Brain microvascular endothelial cell (primary cell): ENCODE results near the gene AFM.
"Not testable (repeated sequence)": the region's sequence is repeated elsewhere in the genome, so short reads cannot be mapped to it uniquely, and the experiment has no call there.

Experiments used
- DNase-seq: peaks from one replicate; pipeline ENCODE4 v3.0.0-alpha.2; 2020
- H3K27ac ChIP-seq: fragments of 250-450 bp; sonication (Bioruptor Pico); 2 replicates; pipeline ENCODE4 v1.5.1; 2020; ENCODE audit warnings: mild to moderate bottlenecking, moderate library complexity
- H3K27me3 ChIP-seq: fragments of 250-450 bp; sonication (Bioruptor Pico); replicated peaks from 2 replicates; pipeline ENCODE4 v1.5.1; 2020; ENCODE audit warnings: mild to moderate bottlenecking
- H3K36me3 ChIP-seq: fragments of 250-450 bp; sonication (Bioruptor Pico); replicated peaks from 2 replicates; pipeline ENCODE4 v1.5.1; 2020; ENCODE audit warnings: mild to moderate bottlenecking
- H3K4me3 ChIP-seq: 2 replicates; pipeline ENCODE4 v1.5.1; 2011; ENCODE audit warnings: low read depth, mild to moderate bottlenecking, control low read depth, low read length, moderate library complexity
- in situ Hi-C: cut with HindIII; loops from 2 replicates; pipeline ENCODE4 v1.10.0; 2017; ENCODE audit warnings: low sequenced_read_pairs, low pct_ligation_motif_present
- TF ChIP-seq, protein P1 (sequence below): IDR thresholded peaks from 2 replicates; pipeline ENCODE4 v1.5.1; 2011; ENCODE audit warnings: low read depth, mild to moderate bottlenecking, moderate library complexity, low read length, control low read depth, inconsistent platforms; ENCODE audit errors: missing control alignments

Gene AFM

DNA sequence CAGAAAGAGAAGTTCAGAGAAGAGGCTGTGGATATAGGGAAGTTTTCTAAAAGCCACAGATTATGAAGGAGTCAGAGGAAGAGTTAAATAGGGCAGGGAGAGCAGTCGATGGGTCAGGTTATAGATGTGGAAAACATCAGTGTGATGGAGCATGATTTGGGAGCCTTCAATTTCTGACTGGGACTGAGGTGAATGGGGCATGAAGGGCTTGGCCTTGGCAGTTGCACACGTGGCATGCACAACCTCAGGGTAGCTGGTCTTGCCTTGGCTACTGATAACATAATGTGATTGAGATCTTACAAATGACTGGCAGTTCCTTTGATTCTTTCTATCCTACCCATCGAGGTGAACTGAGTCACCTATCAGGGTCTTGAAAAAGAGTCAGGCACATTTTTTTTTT lies 59.7 kb downstream of the AFM start:
- Histone ChIP-seq H3K27me3 (no peaks in the 10 kb centered on the region), H3K4me3 (no peak overlapping the region), H3K36me3 (no peaks in the 10 kb centered on the region), H3K27ac (no peak overlapping the region)
- DNase-seq: no peak
- in situ Hi-C loops: no loop called here
- TF ChIP-seq, protein P1, sequence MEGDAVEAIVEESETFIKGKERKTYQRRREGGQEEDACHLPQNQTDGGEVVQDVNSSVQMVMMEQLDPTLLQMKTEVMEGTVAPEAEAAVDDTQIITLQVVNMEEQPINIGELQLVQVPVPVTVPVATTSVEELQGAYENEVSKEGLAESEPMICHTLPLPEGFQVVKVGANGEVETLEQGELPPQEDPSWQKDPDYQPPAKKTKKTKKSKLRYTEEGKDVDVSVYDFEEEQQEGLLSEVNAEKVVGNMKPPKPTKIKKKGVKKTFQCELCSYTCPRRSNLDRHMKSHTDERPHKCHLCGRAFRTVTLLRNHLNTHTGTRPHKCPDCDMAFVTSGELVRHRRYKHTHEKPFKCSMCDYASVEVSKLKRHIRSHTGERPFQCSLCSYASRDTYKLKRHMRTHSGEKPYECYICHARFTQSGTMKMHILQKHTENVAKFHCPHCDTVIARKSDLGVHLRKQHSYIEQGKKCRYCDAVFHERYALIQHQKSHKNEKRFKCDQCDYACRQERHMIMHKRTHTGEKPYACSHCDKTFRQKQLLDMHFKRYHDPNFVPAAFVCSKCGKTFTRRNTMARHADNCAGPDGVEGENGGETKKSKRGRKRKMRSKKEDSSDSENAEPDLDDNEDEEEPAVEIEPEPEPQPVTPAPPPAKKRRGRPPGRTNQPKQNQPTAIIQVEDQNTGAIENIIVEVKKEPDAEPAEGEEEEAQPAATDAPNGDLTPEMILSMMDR: no peak

DNA sequence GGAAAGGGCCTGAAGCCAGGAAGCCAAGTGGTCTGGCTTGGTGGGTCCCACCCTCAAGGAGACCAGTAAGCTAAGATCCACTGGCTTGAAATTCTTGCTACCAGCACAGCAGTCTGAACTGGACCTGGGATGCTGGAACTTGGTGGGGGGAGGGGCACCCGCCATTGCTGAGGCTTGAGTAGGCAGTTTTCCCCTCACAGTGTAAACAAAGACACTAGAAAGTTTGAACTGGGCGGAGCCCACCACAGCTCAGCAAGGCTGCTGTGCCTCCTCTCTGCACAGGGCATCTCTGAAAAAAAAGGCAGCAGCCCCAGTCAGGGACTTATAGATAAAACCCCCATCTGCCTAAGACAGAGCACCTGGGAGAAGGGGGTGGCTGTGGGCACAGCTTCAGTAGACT lies 63.1 kb downstream of the AFM start:
- in situ Hi-C loops: no loop called here
- H3K36me3 ChIP-seq: no peaks in the 10 kb centered on the region

DNA sequence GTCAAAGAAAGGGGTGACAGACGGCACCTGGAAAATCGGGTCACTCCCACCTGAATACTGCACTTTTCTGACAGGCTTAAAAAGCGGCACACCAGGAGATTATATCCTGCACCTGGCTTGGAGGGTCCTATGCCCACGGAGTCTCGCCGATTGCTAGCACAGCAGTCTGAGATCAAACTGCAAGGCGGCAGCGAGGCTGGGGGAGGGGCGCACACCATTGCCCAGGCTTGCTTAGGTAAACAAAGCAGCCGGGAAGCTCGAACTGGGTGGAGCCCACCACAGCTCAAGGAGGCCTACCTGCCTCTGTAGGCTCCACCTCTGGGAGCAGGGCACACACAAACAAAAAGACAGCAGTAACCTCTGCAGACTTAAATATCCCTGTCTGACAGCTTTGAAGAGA lies 69.3 kb downstream of the AFM start:
- in situ Hi-C loops: not testable (repeated sequence)

More for the DNA sequence above, 63.1 kb downstream of the AFM start:
- Histone ChIP-seq H3K27ac (no peak overlapping the region), H3K4me3 (no peak overlapping the region), H3K27me3 (no peaks in the 10 kb centered on the region)
- DNase-seq: no peak
- TF ChIP-seq, protein P1: no peak

More for the DNA sequence above, 69.3 kb downstream of the AFM start:
- H3K4me3 ChIP-seq, H3K27ac ChIP-seq, H3K36me3 ChIP-seq, DNase-seq, H3K27me3 ChIP-seq: not testable (repeated sequence)
